GM23338 (cell line): Measurements from ENCODE around the gene LUC7L. TPM values are rescaled to one million over a fixed set of nuclear protein-coding genes. Genes with fewer than 3 reads are reported as not detected.
A peak's percentile ranks its signal among the peaks of the same experiment; 100 is the strongest.
"Not testable (repeated sequence)": the region's sequence is repeated elsewhere in the genome, so short reads cannot be mapped to it uniquely, and the experiment has no call there.

Experiments used
- ATAC-seq: fragments of 200-7000 bp; cut with Tn5 transposase; 3 replicates; pipeline ENCODE4 v1.9.1; 2020
- DNase-seq: peaks from one replicate; pipeline ENCODE4 v3.0.0-alpha.2; 2015; ENCODE audit warnings: low spot score
- H2AFZ ChIP-seq: fragments of 200-600 bp; sonication (generic); 2 replicates; pipeline ENCODE4 v1.8.0; 2016; ENCODE audit warnings: antibody characterized with exemption, mild to moderate bottlenecking, moderate library complexity
- H3F3A ChIP-seq: fragments of 200-600 bp; sonication (generic); replicated peaks from 2 replicates; pipeline ENCODE4 v1.8.0; 2017; ENCODE audit warnings: antibody characterized with exemption, mixed run types, low read depth
- H3K27ac ChIP-seq: fragments of 200-600 bp; sonication (generic); 2 replicates; pipeline ENCODE4 v1.6.1; 2016; ENCODE audit warnings: low read depth
- H3K27me3 ChIP-seq: fragments of 200-600 bp; sonication (generic); 2 replicates; pipeline ENCODE4 v1.8.0; 2016; ENCODE audit warnings: mild to moderate bottlenecking, mixed run types, moderate library complexity; ENCODE audit not compliant: insufficient read depth
- H3K36me3 ChIP-seq: fragments of 200-600 bp; sonication (generic); 2 replicates; pipeline ENCODE4 v1.8.0; 2016; ENCODE audit warnings: mild to moderate bottlenecking; ENCODE audit not compliant: insufficient read depth
- H3K4me1 ChIP-seq: fragments of 200-600 bp; sonication (generic); 2 replicates; pipeline ENCODE4 v1.8.0; 2016; ENCODE audit warnings: mild to moderate bottlenecking, moderate library complexity; ENCODE audit not compliant: insufficient read depth
- H3K4me2 ChIP-seq: fragments of 200-600 bp; sonication (generic); 2 replicates; pipeline ENCODE4 v1.7.1; 2017; ENCODE audit warnings: mixed run types
- H3K4me3 ChIP-seq: fragments of 200-600 bp; sonication (generic); 2 replicates; pipeline ENCODE4 v1.6.1; 2016; ENCODE audit warnings: mixed run types
- H3K79me2 ChIP-seq: fragments of 200-600 bp; sonication (generic); replicated peaks from 2 replicates; pipeline ENCODE4 v1.8.0; 2017; ENCODE audit warnings: mild to moderate bottlenecking; ENCODE audit not compliant: insufficient read depth
- H3K9me2 ChIP-seq: fragments of 200-600 bp; sonication (generic); 2 replicates; pipeline ENCODE4 v1.8.0; 2017; ENCODE audit not compliant: insufficient read depth
- H4K20me1 ChIP-seq: fragments of 200-600 bp; sonication (generic); replicated peaks from 2 replicates; pipeline ENCODE4 v1.8.0; 2017; ENCODE audit warnings: mild to moderate bottlenecking; ENCODE audit not compliant: insufficient read depth
- H3K27ac Mint-ChIP-seq: 2 replicates; pipeline ENCODE4 v1.8.0; 2020; ENCODE audit warnings: inconsistent platforms, mild to moderate bottlenecking, moderate library complexity, mixed read lengths
- H3K27me3 Mint-ChIP-seq: 3 replicates; pipeline ENCODE4 v1.8.0; 2022; ENCODE audit warnings: low read depth, mild to moderate bottlenecking, moderate library complexity, mixed read lengths, inconsistent platforms; ENCODE audit not compliant: insufficient read depth, poor library complexity
- H3K36me3 Mint-ChIP-seq: 3 replicates; pipeline ENCODE4 v1.8.0; 2021; ENCODE audit warnings: low read depth, mild to moderate bottlenecking, inconsistent platforms, moderate library complexity, mixed read lengths
- H3K4me1 Mint-ChIP-seq: 3 replicates; pipeline ENCODE4 v1.8.0; 2020; ENCODE audit warnings: mild to moderate bottlenecking, inconsistent platforms, mixed read lengths
- H3K4me3 Mint-ChIP-seq: 3 replicates; pipeline ENCODE4 v1.8.0; 2021; ENCODE audit warnings: moderate library complexity, mild to moderate bottlenecking, inconsistent platforms, mixed read lengths
- H3K9me3 Mint-ChIP-seq: 3 replicates; pipeline ENCODE4 v1.8.0; 2020; ENCODE audit warnings: moderate library complexity, mild to moderate bottlenecking, inconsistent platforms, mixed read lengths
- CREB1 ChIP-seq: fragments of 250-450 bp; sonication (Bioruptor Pico); IDR thresholded peaks from 2 replicates; pipeline ENCODE4 v1.5.0; 2020; ENCODE audit warnings: low read depth, mild to moderate bottlenecking, moderate library complexity
- EZH2 ChIP-seq: fragments of 200-600 bp; sonication (generic); IDR thresholded peaks from one replicate; pipeline ENCODE4 v1.8.0; 2017; ENCODE audit warnings: antibody characterized with exemption, mild to moderate bottlenecking, low read depth; ENCODE audit not compliant: unreplicated experiment
- EZH2phosphoT487 ChIP-seq: fragments of 200-600 bp; sonication (generic); IDR thresholded peaks from one replicate; pipeline ENCODE4 v1.8.1; 2018; ENCODE audit warnings: antibody characterized with exemption; ENCODE audit not compliant: unreplicated experiment
- JUNB ChIP-seq: IDR thresholded peaks from one replicate; pipeline ENCODE4 v1.6.1; 2016; ENCODE audit warnings: antibody characterized with exemption; ENCODE audit not compliant: unreplicated experiment
- NANOG ChIP-seq: IDR thresholded peaks from 2 replicates; pipeline ENCODE4 v1.6.1; 2016; ENCODE audit warnings: antibody characterized with exemption, borderline replicate concordance
- polyA plus RNA-seq: library from polyadenylated mRNA; unstranded; fragments of >200 nt; fragmentation: Nextera tagmentation; extraction: Ambion mirVana; gene quantifications from 2 replicates; pipeline ENCODE4 v1.2.1, GENCODE V29; 2016
- total RNA-seq: library from RNA; depleted of rRNA; stranded (reverse); fragments of >200 nt; shearing (Covaris generic); gene quantifications from 2 replicates; pipeline ENCODE4 v1.2.3, GENCODE V29; 2014
- TF ChIP-seq, protein P1 (sequence below): IDR thresholded peaks from 2 replicates; pipeline ENCODE4 v1.6.1; 2016; ENCODE audit warnings: antibody characterized with exemption

The LUC7L gene
- total and polyA plus RNA-seq, 2 experiments from 2014 or later = 114 to 151 TPM

DNA sequence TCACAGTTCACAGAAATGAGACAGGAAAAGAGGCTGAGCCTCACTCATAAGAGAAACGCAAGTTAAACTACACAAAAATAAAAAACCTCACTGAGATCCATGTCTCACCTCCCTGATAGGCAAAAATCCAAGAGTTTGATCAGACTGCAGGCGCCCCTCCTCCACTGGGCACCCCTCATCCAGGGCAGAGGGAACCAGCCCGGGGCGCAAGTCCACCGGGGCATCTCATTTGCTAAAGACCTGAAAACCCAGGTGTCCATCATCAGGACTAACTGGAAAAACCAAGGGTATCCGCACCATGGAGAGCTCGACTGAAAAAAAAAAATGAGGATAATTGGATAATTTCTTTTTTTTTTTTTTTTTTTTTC, 74.2 kb downstream of the LUC7L start:
- peaks cover 71% of the 10 kb centered on the region for H3K27me3 ChIP-seq
- DNase-seq (no peak), ATAC-seq (no peak)
- Mint-ChIP-seq H3K27ac (no peak overlapping the region), H3K27me3 (peaks cover 35% of the 10 kb centered on the region), H3K4me1 (peaks cover 5% of the 10 kb centered on the region; the same call in 2 of the 3 replicates), H3K4me3 (peak overlapping the region; percentile 82), H3K9me3 (peaks cover 4% of the 10 kb centered on the region; the same call in 2 of the 3 replicates), H3K36me3 (no peaks in the 10 kb centered on the region)
- no peaks in the 10 kb centered on the region for H3K79me2 ChIP-seq
- H3K27ac ChIP-seq = no peak overlapping the region
- H2AFZ ChIP-seq = peak overlapping the region; percentile 99
- 0 out of 2 replicates have a peak, but pooled peaks cover 6% of the 10 kb centered on the region for H3F3A ChIP-seq
- 0 out of 2 replicates have a peak, but pooled peaks cover 3% of the 10 kb centered on the region for H4K20me1 ChIP-seq
- TF ChIP-seq EZH2phosphoT487 = no peak
- no peak for TF ChIP-seq CREB1 (CRISPR knock-in tag)
- peaks cover 5% of the 10 kb centered on the region; the same call in 1 of the 2 replicates for H3K4me1 ChIP-seq
- H3K4me3 ChIP-seq = peak overlapping the region; percentile 85
- H3K4me2 ChIP-seq = peak overlapping the region; percentile 98
- no peaks in the 10 kb centered on the region for H3K36me3 ChIP-seq
- no peaks in the 10 kb centered on the region for H3K9me2 ChIP-seq

DNA sequence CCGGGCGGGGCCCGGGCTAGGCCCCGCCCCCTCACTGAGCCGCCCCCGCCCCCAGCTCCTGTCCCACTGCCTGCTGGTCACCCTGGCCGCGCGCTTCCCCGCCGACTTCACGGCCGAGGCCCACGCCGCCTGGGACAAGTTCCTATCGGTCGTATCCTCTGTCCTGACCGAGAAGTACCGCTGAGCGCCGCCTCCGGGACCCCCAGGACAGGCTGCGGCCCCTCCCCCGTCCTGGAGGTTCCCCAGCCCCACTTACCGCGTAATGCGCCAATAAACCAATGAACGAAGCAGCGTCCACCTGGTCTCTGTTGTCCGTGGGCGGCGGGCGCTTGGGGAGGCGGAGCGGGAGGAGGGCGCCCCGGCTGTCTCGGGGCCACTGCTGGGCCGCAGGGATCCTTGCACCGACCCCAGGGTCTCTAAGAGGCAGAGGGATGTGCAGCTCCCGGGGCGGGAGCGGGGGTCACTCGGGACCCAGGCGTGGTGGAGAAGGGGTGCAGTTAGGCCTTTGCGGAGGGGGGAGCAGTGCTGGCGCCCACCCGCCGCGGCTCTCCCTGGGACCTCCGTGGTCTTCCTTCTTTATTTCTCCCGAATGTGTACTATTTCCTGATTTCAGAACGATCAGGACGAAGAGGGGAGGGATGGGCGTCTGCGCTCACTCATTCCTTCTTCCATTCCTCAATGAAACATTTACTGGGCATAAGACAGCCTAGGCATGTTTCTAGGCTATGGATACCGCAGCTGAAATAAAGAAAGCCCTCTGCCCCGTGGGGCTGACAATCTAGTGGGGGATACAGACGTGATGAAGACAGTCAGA, 74.8 kb downstream of the LUC7L start:
- no peak overlapping the region for H3K27ac Mint-ChIP-seq
- peak overlapping the region; percentile 82 for H3K4me3 Mint-ChIP-seq
- H3K36me3 ChIP-seq = no peaks in the 10 kb centered on the region
- H4K20me1 ChIP-seq = 0 out of 2 replicates have a peak, but pooled peaks cover 3% of the 10 kb centered on the region
- no peaks in the 10 kb centered on the region for H3K9me2 ChIP-seq
- H3K79me2 ChIP-seq = no peaks in the 10 kb centered on the region
- peaks cover 4% of the 10 kb centered on the region; the same call in 2 of the 3 replicates for H3K9me3 Mint-ChIP-seq
- H3K4me1 ChIP-seq = peaks cover 5% of the 10 kb centered on the region; the same call in 1 of the 2 replicates
- H3F3A ChIP-seq = 0 out of 2 replicates have a peak, but pooled peaks cover 6% of the 10 kb centered on the region
- H3K36me3 Mint-ChIP-seq = no peaks in the 10 kb centered on the region
- peak overlapping the region; percentile 98 for H3K4me2 ChIP-seq
- peak overlapping the region; percentile 99 for H2AFZ ChIP-seq
- H3K4me1 Mint-ChIP-seq = peaks cover 5% of the 10 kb centered on the region; the same call in 2 of the 3 replicates
- H3K27ac ChIP-seq = no peak overlapping the region
- peak; percentile 65 for TF ChIP-seq EZH2
- no peak for TF ChIP-seq EZH2phosphoT487
- TF ChIP-seq, protein P1, sequence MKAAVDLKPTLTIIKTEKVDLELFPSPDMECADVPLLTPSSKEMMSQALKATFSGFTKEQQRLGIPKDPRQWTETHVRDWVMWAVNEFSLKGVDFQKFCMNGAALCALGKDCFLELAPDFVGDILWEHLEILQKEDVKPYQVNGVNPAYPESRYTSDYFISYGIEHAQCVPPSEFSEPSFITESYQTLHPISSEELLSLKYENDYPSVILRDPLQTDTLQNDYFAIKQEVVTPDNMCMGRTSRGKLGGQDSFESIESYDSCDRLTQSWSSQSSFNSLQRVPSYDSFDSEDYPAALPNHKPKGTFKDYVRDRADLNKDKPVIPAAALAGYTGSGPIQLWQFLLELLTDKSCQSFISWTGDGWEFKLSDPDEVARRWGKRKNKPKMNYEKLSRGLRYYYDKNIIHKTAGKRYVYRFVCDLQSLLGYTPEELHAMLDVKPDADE = no peak
- TF ChIP-seq NANOG = no peak
- TF ChIP-seq JUNB = no peak
- H3K27me3 Mint-ChIP-seq = peaks cover 32% of the 10 kb centered on the region
- peak overlapping the region; percentile 85 for H3K4me3 ChIP-seq
- peak; percentile 69 for DNase-seq
- peaks cover 77% of the 10 kb centered on the region for H3K27me3 ChIP-seq
- ATAC-seq = peak; percentile 47

DNA sequence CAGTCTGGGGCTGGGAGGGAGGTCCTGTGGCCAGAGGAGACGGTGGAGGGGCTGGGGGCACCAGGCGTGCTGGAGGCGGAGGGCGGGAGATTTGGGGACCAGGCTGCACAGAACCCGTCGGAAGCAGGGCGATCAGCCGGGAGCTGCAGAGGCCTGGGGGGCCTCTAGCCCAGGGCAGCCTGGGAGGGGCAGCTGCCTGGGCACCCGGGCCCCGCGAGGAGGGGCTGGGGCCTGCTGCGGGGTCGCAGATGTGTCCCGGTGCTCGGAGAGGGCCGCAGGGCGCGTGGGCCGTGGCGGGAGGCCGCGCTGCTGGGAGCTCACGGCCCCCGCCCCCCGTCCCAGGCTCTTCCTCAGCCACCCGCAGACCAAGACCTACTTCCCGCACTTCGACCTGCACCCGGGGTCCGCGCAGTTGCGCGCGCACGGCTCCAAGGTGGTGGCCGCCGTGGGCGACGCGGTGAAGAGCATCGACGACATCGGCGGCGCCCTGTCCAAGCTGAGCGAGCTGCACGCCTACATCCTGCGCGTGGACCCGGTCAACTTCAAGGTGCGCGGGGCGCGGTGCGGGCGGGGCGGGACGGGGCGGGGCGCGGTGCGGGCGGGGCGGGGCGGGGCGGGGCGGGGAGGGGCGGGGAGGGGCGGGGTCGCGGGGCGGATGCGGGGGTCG, 75.6 kb downstream of the LUC7L start:
- H3K27ac ChIP-seq, H3K4me3 ChIP-seq, H3K4me2 ChIP-seq, H3K9me2 ChIP-seq, H3K79me2 ChIP-seq, H3K27ac Mint-ChIP-seq, H3K36me3 Mint-ChIP-seq, H4K20me1 ChIP-seq, H3F3A ChIP-seq, H3K9me3 Mint-ChIP-seq, H3K4me3 Mint-ChIP-seq, H3K4me1 ChIP-seq, H3K36me3 ChIP-seq, DNase-seq, H3K4me1 Mint-ChIP-seq, H2AFZ ChIP-seq: not testable (repeated sequence)
- H3K27me3 Mint-ChIP-seq = peaks cover 32% of the 10 kb centered on the region
- peak; percentile 59 for ATAC-seq
- peaks cover 75% of the 10 kb centered on the region for H3K27me3 ChIP-seq

DNA sequence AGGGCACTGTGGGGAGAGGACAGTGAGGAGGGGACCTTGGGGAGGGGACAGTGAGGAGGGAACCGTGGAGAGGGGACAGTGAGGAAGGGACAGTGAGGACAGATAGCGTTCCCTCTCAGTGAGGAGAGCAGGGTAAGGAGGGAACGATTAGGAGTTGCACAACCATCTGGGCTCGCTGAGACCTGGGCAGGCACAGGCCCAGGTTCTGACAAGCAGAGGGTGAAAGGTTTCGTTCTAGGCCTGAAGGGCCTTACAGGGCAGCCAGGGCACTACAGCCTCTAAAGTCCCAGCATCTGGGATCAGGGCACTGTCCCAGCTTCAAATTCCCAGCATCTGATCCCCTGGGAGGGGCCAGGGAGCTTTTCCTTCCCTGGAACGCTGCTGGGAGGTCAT, 76.1 kb downstream of the LUC7L start:
- not testable (repeated sequence) for H3K4me3 ChIP-seq, H3K4me1 ChIP-seq, DNase-seq, H3K36me3 ChIP-seq, H3K79me2 ChIP-seq, H3K4me2 ChIP-seq, H3K9me2 ChIP-seq, H3F3A ChIP-seq, H3K27ac Mint-ChIP-seq, H3K9me3 Mint-ChIP-seq, H2AFZ ChIP-seq, ATAC-seq, H3K27ac ChIP-seq, H3K4me1 Mint-ChIP-seq, H3K36me3 Mint-ChIP-seq, H4K20me1 ChIP-seq
- peaks cover 34% of the 10 kb centered on the region for H3K27me3 Mint-ChIP-seq
- H3K27me3 ChIP-seq = peaks cover 70% of the 10 kb centered on the region
- H3K4me3 Mint-ChIP-seq = peak overlapping the region; percentile 44; the same call in 1 of the 3 replicates
